ENCODE measurements around the gene FOXR1.

GRCh38 chr11:118988280-118988679 is 16.7 kb downstream of the FOXR1 start:
- TF ChIP-seq CTCF (IDR thresholded peaks at IDR 0.05) (no peak), EP300 (IDR thresholded peaks at IDR 0.05) (no peak)
